ENCODE measurements around the gene CRIP3. TPM values are rescaled to one million over a fixed set of nuclear protein-coding genes. Genes with fewer than 3 reads are reported as not detected.
A peak's percentile ranks its signal among the peaks of the same experiment; 100 is the strongest.
"Not testable (repeated sequence)": the region's sequence is repeated elsewhere in the genome, so short reads cannot be mapped to it uniquely, and the experiment has no call there.

CRIP3 gene, protein sequence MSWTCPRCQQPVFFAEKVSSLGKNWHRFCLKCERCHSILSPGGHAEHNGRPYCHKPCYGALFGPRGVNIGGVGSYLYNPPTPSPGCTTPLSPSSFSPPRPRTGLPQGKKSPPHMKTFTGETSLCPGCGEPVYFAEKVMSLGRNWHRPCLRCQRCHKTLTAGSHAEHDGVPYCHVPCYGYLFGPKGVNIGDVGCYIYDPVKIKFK
- 0.80 and 1.7 TPM in 2 replicates for polyA plus RNA-seq (2014; cell fraction: cytosol; rRNA removed)
- 7.4 and 8.1 TPM in 2 replicates for polyA plus RNA-seq (2014; cell fraction: nucleus; rRNA removed)

DNA sequence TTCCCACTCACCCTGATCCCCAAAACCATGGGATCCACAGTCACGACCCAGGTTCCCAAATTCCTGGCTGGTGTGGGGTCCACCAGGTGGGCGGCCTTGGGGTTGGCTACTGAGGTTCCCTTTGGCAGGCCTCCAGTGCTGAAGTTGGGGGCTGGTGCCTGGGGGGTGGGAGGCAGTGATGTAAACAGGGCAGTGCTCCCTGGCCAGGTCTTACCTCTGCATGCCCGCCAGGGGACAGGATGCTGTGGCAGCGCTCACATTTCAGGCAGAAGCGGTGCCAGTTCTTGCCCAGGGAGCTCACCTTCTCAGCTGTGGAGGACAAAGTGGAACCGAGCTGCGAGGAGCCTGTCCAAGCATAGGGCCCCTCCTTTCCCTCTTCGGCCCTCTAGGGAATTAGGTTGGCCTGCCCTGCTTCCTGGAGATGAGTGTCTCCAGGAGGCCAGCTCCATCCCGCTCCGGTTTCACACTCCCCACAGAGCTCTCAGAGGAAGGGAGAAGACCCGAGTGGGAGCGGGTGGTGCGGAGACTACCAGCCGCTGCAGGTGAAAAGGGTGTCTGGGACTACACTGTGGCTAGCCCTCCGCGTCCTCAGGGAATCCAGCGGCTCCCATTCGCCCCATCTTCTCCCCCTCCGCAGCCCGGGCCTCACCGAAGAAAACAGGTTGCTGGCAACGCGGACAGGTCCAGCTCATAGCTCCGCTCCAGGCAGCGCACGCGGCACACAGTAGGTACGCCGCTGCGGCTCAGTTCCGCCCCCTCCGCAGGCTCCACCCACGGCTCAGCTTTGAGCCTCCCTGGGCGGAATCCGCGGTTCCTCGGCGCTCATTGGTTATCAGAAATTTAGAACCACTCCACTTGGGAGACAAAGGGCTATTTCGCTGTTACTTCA lies at the start of gene CRIP3:
TSS of gene CRIP3 (minus strand) at position 726 of the 889 bp plus-strand sequence. CDS start at position 692, 34 bp downstream.
- peak; percentile 65 for DNase-seq (ENCODE audit: low spot score)

DNA sequence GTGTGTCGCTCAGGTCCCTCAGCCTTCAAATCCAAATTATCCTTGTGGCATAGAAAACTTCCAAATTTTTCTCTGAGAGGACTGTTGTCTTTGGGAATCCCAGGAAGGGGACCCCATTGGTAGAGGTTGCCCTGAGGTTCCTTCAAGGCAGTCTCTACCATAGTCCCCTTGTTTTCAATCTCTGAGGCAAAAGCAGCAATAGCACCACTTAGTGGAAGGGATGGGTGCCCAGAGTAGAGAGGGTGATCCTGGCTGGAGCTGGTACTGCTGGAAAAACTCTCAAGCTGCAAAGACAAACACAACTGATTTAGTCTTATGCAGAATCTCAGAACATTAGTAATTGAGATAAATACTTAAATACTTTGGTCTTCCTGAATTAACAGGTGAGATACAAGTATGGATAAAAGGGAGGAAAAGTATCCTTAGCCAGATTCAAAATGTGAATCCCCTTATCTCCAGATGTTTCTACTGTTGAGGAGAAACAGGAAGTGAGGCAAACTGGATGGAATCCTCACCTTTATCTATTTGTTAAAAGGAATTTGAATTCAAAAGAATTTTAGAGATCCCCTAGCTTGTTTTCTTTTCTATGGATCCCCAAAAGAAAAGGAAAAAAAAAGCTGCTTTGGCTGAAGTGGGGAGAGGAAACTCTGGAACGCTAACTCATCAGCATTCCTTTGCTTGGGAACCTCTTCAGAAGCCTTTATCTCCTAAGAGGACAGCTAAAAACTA lies 47.4 kb upstream of the CRIP3 start:
- DNase-seq (ENCODE audit: low spot score): no peak

DNA sequence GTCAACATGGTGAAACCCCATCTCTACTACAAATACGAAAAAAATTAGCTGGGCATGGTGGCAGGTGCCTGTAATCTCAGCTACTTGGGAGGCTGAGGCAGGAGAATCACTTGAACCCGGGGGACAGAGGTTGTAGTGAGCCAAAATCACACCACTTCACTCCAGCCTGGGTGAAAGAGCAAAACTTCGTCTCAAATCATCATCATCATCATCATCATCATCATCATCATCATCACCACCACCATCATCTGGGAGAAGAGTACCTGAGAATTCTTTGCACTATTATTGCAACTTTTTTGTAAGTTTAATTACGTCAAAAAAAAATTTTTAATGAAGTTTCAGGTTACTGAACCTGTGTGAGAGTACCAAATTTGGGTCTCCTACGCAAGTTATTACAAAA lies 43.3 kb upstream of the CRIP3 start:
- not testable (repeated sequence) for DNase-seq (ENCODE audit: low spot score)

DNA sequence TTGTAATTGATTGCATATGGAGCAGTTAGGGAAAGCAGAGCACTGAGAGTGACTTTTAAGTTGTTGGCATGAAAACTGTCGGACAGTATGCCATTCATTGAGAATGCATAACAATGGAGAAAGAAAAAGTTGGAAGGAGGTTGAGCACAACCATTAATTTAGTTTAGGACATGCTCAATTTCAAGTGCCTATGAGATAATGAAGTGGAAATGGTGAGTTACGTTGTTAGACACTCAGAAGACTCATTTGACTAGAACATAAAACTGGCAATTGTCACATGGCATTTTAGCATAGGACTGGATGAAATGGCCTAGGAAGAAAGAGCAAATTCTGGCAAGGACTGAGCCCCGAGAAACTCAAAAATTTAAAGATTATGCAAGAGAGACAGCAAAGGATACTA lies 38.8 kb upstream of the CRIP3 start:
- DNase-seq (ENCODE audit: low spot score): no peak

DNA sequence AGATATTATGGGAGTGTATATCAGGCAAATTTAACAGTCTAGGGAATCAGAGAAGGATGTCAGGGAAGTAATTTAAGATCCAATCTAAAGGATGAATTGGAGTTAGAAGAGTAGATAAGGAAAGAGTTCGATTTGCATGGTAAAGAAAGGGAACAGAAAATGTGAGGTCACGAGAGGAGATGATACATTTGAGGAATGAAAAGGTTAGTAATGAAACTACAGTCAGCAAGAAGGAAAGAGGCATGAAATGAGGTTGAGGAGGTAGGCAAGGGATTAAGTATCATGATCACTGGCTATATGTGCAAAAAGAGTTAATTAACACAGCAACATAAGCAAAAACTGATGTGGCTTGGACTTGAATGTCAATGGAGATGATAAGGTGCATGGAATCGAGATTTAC lies 38.4 kb upstream of the CRIP3 start:
- no peak for DNase-seq (ENCODE audit: low spot score)

DNA sequence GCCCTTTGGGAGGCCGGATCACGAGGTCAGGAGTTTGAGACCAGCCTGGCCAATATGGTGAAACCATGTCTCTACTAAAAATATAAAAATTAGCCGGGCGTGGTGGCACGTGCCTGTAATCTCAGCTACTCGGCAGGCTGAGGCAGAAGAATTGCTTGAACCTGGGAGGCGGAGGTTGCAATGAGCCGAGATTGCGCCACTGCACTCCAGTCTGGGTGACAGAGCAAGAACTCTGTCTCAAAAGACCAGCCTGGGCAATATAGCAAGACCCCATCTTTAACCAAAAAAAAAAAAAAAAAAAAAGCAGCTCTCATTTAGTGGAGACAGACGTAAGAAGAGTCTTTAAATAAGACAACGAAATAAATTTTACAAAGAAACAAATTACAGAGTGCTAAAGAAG lies 37.6 kb upstream of the CRIP3 start:
- not testable (repeated sequence) for DNase-seq (ENCODE audit: low spot score)

DNA sequence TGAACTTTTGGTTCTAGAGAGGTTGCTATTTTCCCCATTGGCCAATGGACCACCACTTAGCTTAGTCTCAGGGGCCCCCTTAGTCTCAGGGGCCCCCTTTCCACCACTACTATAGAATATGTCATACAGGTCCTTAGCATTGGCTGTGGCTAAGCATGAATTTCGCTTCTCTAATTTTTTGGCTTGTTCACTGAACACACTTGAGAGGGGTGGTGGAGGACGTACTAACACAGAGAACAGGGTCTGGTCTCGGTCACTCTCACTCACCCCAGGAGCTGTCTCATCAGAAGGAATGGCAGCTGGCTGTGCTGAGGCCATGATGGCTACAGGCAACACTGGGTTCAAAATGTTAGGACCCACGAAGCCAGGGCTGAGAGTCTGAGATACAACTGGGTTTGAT lies 30.5 kb upstream of the CRIP3 start:
- DNase-seq (ENCODE audit: low spot score): no peak

DNA sequence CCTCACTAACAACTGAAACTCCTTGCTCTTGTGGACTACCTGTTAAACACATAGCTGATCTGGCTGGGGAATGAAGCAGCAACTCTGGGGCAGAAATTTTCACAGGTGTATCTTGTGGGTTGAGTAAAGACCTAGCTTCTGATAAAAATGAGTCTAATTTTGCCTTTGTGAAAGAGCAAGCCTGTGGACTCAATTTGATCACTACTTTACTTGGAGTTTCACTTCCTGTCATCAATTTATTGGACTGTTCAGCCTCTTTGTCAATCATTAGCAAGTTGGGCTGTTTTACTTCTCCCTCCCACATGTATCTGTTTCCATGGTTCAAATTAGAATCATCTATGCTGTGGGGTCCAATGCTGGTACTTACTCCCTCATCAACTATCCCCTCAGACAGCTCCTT lies 29.6 kb upstream of the CRIP3 start:
- DNase-seq (ENCODE audit: low spot score): no peak

DNA sequence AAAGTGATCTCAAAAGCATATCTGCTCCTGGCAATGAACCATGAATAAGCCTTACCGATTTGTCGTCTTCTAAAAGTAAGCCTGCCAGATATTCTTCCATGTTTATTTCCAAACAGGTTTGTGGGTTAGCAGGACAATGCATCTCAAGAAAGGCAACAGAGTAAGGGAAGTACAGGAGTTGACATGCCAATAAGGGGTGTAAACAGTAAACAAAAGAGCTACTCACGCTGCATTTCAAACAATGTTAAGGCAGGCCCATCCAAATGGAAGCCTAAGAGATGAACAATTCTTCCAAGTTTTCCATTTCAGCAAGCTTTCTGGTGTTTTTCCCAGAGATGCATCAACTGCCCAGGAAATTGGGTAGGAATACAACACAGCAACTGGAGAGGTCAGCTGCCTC lies 27.8 kb upstream of the CRIP3 start:
- no peak for DNase-seq (ENCODE audit: low spot score)

DNA sequence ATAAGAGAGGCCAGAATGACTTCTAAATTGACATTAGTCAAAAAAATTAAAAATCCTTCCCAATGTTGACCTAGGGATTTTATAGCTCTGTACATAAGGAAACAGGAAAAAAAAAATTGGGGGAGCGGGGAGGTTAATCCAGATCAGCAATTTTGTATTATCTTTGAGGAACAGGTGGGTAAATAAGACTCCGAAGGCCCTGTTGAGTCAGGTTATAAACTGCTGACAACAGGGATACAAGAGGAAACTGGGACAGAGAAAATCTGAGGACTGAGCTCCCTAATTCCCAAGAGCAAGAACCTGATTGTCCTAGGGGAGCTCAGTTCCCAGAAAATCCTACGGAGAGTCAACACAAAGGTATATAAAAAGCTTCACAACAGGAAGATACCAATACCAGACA lies 26.8 kb upstream of the CRIP3 start:
- no peak for DNase-seq (ENCODE audit: low spot score)

DNA sequence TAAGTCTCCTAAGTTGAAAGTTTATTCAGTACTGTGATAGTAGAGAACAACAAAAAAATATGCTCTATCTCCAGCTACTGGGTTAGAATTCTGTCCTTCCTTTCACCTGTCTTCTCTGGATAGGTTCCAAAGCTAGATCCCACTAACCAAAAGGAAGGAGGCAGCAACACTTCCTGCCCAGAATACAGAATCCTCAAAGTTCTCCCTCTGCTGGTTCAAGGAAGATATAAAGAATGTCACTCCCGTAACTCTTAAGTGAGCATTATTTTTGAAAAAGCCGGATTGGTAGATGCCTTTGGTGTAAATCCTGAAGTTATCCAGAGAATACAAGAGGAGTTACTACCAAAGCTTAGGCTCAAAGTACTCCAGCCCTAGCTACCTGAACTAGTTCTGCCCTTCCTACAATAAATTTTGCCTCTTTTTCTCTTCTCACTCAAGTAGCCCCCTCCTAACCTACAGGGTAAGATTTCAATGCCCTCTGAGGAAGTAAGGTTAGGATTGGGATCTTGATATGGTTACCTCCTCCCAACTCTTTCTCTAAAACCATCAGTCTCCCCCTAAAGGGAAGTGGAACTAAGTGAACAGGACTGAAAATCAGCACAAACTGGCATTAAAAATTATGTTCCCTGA lies 26.0 kb upstream of the CRIP3 start:
- peak; percentile 50 for DNase-seq (ENCODE audit: low spot score)

DNA sequence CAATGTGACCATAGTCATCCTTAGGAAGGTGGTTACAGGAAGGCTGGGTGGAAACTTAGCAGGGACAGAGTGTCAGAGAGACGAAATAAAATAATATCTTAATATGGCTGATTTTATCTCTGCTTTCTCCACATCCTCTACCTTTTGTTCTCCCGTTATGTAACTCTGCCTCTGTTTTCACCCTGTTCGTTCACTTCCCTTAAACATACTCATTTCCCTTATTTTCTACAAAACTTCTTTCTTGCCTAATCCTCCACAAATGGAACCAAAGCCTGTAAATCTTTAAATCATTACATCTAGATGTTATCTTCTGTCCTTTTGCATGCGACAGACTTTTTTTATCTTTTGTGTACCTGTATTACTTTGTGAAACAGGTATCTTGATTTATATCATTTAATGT lies 23.3 kb upstream of the CRIP3 start:
- no peak for DNase-seq (ENCODE audit: low spot score)

DNA sequence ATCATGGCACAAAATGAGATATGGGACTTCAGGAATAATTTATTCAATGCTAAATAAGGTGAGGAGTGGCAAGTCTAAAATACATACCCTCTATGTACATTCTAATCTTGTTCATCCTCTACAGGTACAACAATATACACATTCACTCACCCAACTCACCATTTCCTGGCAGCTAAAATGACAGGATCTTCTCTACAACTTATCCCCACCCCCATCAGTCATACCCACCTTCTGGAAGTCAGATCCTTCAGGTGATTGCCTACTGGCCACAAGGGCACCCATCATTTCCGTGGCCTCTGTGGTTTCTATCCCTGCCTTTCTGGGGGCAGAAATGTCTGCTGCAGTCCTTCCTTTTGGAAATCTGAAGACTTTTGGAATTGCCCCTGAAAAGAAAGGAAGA lies 22.8 kb upstream of the CRIP3 start:
- no peak for DNase-seq (ENCODE audit: low spot score)

DNA sequence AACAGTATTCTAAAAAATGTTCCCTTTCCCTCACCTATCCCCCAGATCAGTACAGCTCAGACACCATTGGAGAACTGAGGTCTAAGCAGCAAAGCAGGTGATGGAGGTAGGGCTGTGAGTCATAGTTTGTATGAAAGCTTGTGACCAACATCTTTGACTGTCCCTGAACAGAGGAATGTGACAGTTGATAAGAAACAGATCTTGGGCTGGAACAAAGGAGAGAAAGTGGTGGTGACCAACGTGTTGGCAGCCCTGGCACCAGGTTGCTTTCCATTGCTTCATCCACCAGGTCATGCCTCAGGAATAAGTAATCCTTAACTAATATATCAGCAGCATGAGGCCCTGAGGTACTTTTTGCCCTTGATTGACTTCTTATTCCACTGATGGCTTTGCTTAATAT lies 19.9 kb upstream of the CRIP3 start:
- no peak for DNase-seq (ENCODE audit: low spot score)

DNA sequence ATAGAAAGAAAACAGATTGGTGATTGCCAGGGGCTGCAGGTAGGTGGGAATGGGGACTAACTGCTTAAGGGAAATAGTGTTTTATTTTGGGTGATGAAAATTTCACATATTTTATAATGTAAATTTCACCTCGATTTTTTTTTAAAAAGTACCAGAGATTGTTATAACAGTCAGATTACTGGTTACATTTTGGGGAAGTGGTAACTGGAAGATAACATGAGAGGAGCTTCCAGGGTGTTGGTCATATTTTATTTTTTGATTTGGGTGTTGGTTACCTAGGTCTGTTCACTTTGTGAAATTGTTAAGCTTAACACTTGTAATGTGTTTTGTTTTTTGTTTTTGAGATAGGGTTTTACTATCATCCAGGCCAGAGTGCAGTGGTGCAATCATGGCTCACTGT lies 17.2 kb upstream of the CRIP3 start:
- DNase-seq (ENCODE audit: low spot score): no peak

DNA sequence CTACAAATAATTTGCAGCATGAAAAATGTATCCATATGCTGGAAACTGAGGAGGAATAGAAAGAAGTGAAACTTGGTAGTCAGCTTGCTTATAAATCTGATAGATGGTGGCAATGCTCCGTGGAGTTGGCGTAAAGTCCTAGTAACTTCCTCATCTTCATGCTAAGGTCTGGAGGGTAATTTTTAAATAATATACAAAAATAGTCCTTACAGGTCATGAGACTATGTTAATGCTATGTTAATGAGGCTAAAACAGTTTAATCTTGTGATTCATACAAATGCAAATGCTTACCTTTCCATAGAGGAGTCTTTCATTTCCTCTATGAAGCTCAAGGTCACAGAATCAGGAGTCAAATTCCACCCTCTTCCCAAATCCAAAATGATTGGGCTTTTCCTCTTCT lies 9.4 kb upstream of the CRIP3 start:
- DNase-seq (ENCODE audit: low spot score): no peak

DNA sequence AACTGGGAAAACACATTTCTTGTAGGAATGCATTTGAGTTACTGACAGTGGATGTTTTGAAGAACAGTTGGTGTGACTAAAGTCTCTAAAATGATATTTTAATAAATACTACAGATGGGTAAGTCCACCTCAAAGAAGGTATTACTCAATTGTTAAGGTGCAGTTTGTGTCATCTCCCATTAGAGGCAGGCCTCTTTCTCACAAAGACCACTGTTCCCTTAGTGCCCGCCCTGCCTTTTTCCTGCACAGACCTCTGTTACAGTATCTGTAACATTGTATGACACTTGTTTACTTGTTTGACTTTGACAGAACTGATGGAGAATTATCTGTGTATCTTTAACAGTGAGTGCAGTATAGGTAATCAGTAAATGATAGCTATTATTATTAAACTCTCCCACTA lies 5.2 kb upstream of the CRIP3 start:
- DNase-seq (ENCODE audit: low spot score): no peak

DNA sequence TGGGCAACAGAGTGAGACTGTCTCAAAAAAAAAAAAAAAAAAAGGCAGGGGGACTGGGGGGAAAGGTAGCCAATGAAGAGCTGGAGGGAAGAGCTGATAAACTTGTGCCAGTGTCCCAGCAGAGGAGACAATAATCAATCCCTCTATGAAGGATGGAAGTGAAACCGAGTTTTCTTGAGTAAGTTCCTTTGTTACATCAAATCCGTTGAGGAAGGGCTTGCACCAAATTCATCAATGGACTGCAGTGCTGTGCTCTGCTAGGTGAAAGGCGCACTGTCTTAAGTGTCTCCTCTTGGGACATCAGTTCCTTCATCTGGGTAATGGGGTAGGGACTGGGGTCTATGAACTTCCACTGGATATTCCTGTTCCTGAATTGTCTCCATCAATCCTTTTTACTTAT lies 3.0 kb upstream of the CRIP3 start:
- no peak for DNase-seq (ENCODE audit: low spot score)

DNA sequence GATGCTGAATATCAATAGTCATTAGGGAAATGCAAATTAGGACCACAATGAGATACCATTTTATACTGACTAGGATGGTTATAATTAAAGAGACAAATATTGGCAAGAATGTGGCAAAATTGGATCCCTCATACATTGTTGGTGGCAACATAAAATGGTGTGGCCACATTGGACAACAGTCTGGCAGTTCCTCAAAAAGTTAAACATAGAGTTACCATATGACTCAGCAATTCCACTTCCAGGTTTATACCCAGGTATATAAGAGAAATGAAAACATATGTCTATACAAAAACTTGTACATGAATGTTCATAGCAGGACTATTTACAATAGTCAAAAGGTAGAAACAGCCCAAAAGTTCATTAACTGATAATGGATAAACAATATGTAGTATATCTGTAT lies 2.0 kb upstream of the CRIP3 start:
- no peak for DNase-seq (ENCODE audit: low spot score)

DNA sequence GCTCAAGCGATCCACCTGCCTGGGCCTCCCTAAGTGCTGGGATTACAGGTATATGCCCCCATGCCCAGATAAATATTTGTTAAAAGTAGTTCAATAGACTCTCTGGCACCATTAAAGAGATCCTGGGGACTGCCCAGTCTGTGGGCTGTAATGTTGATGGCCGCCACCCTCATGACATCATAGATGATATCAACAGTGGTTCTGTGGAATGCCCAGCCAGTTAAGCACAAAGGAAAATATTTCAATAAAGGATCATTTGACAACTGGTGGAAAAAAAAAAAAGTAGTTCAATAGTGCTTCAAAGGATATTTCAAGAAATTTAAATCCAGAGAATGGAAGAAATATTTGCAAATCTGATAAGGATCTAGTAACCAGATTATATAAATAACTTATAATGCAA lies 1.5 kb upstream of the CRIP3 start:
- no peak for DNase-seq (ENCODE audit: low spot score)

DNA sequence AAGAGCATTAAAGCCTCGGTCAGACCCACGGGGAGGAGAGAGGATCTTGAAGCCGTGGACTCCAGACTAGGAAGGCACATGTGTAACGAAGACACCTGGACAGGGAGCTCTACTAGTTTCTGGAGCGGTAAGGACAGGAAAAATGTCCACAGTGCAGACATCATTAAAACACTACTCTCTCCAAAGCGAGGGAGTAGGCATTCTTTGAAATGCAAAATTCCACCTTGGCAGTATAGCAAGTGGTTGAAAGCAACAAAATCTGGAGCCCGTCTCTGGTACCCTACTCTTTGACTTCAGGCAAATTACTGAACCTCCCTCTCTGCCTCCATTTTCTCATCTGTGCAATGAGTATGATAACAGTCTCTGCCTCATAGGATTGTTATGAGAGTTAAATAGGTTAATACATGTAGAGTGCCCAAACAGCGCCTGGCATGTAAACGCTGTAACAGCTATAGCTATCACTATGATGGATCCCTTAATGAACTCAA lies 408 bp upstream of the CRIP3 start:
- no peak for DNase-seq (ENCODE audit: low spot score)
